ENCODE measurements around the gene LRFN2. TPM values are rescaled to one million over a fixed set of nuclear protein-coding genes. Genes with fewer than 3 reads are reported as not detected.

LRFN2 gene
- total RNA-seq, 3 donors from 2014 or later = 0.14 to 0.29 (median 0.16) TPM

DNA sequence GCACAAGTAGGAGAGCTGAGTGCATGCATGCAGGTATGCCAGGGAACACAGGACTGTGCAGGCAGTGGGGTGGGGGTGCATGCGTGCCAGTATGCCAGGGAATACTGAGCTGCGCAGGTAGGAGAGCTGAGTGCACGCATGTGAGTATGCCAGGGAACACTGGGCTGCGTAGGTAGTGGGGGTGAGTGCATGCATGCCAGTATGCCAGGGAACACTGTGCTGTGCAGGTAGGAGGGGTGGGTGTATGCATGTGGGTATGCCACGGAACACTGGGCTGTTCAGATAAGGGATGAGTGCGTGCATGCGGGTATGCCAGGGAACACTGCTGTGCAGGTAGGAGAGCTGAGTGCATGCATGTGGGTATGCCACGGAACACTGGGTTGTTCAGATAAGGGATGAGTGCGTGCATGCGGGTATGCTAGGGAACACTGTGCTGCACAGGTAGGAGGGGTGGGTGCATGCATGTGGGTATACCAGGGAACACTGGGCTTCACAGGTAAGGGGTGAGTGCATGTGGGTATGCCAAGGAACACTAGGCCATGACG lies 77.4 kb downstream of the LRFN2 start:
- ATAC-seq = no peak
- H3K4me1 ChIP-seq (ENCODE audit: low read depth) = no peaks in the 10 kb centered on the region
- intact Hi-C loops (cut with DNase I, micrococcal nuclease) = no loop called here

DNA sequence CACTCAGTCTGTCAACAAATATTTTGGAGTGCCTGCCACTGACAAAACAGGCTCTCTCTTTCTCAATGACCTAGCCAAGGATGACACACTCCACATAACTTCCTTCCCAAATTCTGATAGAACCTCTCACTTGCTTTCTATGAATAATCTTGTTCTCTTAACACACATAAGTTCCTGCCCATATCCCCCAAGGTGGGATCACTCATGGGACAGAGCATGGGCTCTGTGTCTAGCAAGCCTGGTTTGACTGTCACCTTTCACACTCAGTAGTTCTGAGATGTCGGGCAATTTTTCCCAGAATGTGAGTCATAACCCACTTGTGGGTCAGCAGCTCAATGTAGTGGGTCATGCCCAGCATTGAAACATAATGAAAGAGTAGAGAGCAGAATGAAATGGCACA lies 78.1 kb downstream of the LRFN2 start:
- ATAC-seq = no peak
- Histone ChIP-seq H3K36me3 (ENCODE audit: low read depth) (no peaks in the 10 kb centered on the region), H3K4me1 (ENCODE audit: low read depth) (no peaks in the 10 kb centered on the region), H3K4me3 (no peak overlapping the region), H3K9me3 (no peaks in the 10 kb centered on the region)
- TF ChIP-seq, protein P1, sequence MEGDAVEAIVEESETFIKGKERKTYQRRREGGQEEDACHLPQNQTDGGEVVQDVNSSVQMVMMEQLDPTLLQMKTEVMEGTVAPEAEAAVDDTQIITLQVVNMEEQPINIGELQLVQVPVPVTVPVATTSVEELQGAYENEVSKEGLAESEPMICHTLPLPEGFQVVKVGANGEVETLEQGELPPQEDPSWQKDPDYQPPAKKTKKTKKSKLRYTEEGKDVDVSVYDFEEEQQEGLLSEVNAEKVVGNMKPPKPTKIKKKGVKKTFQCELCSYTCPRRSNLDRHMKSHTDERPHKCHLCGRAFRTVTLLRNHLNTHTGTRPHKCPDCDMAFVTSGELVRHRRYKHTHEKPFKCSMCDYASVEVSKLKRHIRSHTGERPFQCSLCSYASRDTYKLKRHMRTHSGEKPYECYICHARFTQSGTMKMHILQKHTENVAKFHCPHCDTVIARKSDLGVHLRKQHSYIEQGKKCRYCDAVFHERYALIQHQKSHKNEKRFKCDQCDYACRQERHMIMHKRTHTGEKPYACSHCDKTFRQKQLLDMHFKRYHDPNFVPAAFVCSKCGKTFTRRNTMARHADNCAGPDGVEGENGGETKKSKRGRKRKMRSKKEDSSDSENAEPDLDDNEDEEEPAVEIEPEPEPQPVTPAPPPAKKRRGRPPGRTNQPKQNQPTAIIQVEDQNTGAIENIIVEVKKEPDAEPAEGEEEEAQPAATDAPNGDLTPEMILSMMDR (IDR thresholded peaks at IDR 0.05) = no peak
- DNase-seq = no peak
- intact Hi-C loops (cut with DNase I, micrococcal nuclease) = no loop called here

More for the DNA sequence above, 77.4 kb downstream of the LRFN2 start:
- Histone ChIP-seq H3K36me3 (ENCODE audit: low read depth) (no peaks in the 10 kb centered on the region), H3K9me3 (no peaks in the 10 kb centered on the region), H3K4me3 (no peak overlapping the region)
- DNase-seq = no peak
- TF ChIP-seq, protein P1 (IDR thresholded peaks at IDR 0.05) = no peak

DNA sequence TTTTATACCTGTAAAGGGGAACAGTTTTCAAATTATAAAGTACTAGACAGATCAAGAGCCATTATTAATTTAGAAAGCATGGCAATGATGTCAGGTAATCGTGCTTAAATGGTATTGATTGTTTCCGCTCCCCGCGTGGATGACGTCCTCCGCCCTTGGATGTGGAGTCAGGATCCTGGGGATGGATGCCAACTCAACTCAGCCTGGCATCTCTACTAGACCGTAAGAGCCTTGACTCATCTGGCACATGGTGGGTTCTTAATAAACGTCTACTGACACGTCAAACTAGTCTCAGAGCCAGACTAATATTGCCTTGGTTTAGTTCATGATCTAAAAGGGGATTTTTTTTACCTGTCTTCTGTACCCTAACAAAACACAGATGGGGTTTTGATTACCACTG lies 80.2 kb downstream of the LRFN2 start:
- Histone ChIP-seq H3K36me3 (ENCODE audit: low read depth) (no peaks in the 10 kb centered on the region), H3K9me3 (no peaks in the 10 kb centered on the region), H3K4me3 (no peak overlapping the region), H3K4me1 (ENCODE audit: low read depth) (no peaks in the 10 kb centered on the region)
- DNase-seq (no peak), ATAC-seq (no peak)
- TF ChIP-seq, protein P1 (IDR thresholded peaks at IDR 0.05) = no peak
- intact Hi-C loops (cut with DNase I, micrococcal nuclease) = no loop called here

DNA sequence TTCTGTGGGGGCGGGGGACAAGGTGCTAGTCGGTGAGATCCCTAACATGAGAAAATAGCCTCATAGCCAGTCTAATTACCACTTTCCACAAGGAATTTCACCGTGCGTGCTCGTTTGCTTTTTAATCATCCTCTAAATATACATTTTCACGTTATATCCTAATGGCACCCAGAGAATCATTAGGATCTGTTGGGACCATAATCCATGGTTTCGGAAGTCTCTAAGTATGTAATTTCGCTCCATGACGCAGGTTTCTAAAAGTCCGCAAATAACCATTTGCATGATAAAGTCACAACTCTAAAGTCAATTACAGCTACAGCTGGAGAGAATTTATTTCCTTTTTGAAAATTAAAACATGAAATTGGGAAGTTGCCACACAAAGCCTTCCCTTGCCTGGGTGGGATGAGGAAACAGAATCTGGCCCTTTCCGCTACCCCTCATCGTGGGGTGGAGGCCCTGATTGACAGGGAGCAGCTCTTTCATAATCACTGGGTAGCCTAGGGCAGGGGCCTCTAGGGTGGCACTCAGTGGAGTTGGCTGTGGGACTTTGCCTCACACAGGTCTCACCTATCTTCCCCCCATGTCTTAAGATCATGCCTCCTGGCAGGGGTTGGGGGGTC lies 81.9 kb downstream of the LRFN2 start:
- intact Hi-C loops (cut with DNase I, micrococcal nuclease) = no loop called here
- Histone ChIP-seq H3K4me3 (no peak overlapping the region), H3K9me3 (no peaks in the 10 kb centered on the region), H3K36me3 (ENCODE audit: low read depth) (no peaks in the 10 kb centered on the region), H3K4me1 (ENCODE audit: low read depth) (no peaks in the 10 kb centered on the region)
- no peak for ATAC-seq
- DNase-seq = no peak
- TF ChIP-seq, protein P1 (IDR thresholded peaks at IDR 0.05) = no peak

DNA sequence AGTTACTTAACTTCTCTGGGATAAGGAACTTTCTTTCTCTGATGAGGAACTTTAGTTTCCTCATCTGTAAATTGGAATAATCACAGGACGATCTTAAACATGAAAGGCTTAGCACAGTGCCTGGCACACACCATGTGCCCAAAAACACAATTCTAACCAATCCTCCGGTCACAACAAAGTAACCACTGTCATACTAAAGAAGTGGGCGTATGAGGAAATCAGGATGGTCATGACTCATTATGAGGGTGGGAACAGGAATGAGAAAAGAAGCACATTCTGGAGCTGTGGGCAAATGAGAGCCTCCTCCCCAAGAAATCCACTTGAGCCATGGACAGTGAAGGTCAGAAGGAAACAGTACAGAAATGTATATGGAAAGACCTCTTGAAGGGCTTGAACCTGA lies 82.9 kb downstream of the LRFN2 start:
- Histone ChIP-seq H3K9me3 (no peaks in the 10 kb centered on the region), H3K36me3 (ENCODE audit: low read depth) (no peaks in the 10 kb centered on the region), H3K4me1 (ENCODE audit: low read depth) (no peaks in the 10 kb centered on the region), H3K4me3 (no peak overlapping the region)
- intact Hi-C loops (cut with DNase I, micrococcal nuclease) = no loop called here
- ATAC-seq (no peak), DNase-seq (no peak)
- TF ChIP-seq, protein P1 (IDR thresholded peaks at IDR 0.05) = no peak
